ENCODE results near the gene SCIMP. TPM values are rescaled to one million over a fixed set of nuclear protein-coding genes. Genes with fewer than 3 reads are reported as not detected.

The SCIMP gene
- total and polyA plus RNA-seq, 9 of the 15 experiments (the other 6 are each of a cell fraction or from before 2014, with no cell fraction given): 0.01 to 0.11 (median 0.04) TPM; not detected in 6

- Histone ChIP-seq H3K4me2 (ENCODE audit: insufficient read depth, low read length) (no peak overlapping the region), H3K79me2 (ENCODE audit: control insufficient read depth, insufficient read depth, low read length) (no peaks in the 10 kb centered on the region), H3K9me3 (replicated peaks; ENCODE audit: control insufficient read depth, insufficient read depth, low read depth, low read length) (no peaks in the 10 kb centered on the region), H3K4me1 (replicated peaks in 1 of 2; ENCODE audit: control insufficient read depth in 2 of 2, insufficient read depth in 2 of 2, low read length in 2 of 2) (no peaks in the 10 kb centered on the region; a peak in 1 of 5 replicates), H3K4me3 (no peak overlapping the region), H3K27ac (ENCODE audit: extremely low read depth, low read depth, low read length) (no peak overlapping the region), H3K36me3 (ENCODE audit: control insufficient read depth, insufficient read depth, low read length) (no peaks in the 10 kb centered on the region), H3K9me1 (ENCODE audit: control insufficient read depth, insufficient read depth, low read length) (no peaks in the 10 kb centered on the region), H3K27me3 (ENCODE audit: control insufficient read depth in 2 of 2, insufficient read depth in 2 of 2, low read length in 2 of 2) (no peaks in the 10 kb centered on the region; a peak in 1 of 5 replicates), H3K9ac (ENCODE audit: insufficient read depth in 1 of 2, low read depth in 2 of 2, low read length in 2 of 2) (no peak overlapping the region), H4K20me1 (replicated peaks; ENCODE audit: control insufficient read depth, insufficient read depth, low read length) (no peaks in the 10 kb centered on the region), H2AFZ (ENCODE audit: low read depth, low read length) (no peak overlapping the region)
- DNase-seq (ENCODE audit: extremely low read depth in 1 of 4, low spot score in 3 of 4): no peak
- CTCF ChIA-PET (ENCODE audit: low intra/inter-chr PET ratio): interaction anchor here (1.2 kb wide), 1 partner anchor 190 kb away, joined by 9 read pairs; the partner anchor contains the start of gene C1QBP
- no peak for FAIRE-seq
- intact Hi-C loops (cut with micrococcal nuclease) (loop anchor here (1.0 to 5.0 kb wide), 3 partner anchors 58 to 1173 kb away; partner anchors contain the start of gene C1QBP), in situ Hi-C loops (cut with MboI) (loop anchor here (25.0 kb wide), 1 partner anchor 1188 kb away; the partner anchor contains the start of genes AIPL1 and PIMREG)
- ATAC-seq: no peak
- WGBS (ENCODE audit: insufficient coverage, low coverage, missing lambda C conversion rate): 8% methylated on average over 9 of the region's 22 CpGs
- TF ChIP-seq FOXK2 (conservative IDR thresholded peaks at IDR 0.05 in 1 of 2, IDR thresholded peaks at IDR 0.05 in 1 of 2; ENCODE audit: low read depth in 2 of 2): no peak
- no peak for TF ChIP-seq MCM7 (IDR thresholded peaks at IDR 0.05)
- no peak for TF ChIP-seq ZNF41 (CRISPR knock-in tag; conservative IDR thresholded peaks at IDR 0.05)
- no peak for TF ChIP-seq HDAC3 (IDR thresholded peaks at IDR 0.05; ENCODE audit: borderline replicate concordance, partially characterized antibody)
- TF ChIP-seq, protein P1, sequence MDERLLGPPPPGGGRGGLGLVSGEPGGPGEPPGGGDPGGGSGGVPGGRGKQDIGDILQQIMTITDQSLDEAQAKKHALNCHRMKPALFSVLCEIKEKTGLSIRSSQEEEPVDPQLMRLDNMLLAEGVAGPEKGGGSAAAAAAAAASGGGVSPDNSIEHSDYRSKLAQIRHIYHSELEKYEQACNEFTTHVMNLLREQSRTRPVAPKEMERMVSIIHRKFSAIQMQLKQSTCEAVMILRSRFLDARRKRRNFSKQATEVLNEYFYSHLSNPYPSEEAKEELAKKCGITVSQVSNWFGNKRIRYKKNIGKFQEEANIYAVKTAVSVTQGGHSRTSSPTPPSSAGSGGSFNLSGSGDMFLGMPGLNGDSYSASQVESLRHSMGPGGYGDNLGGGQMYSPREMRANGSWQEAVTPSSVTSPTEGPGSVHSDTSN (CRISPR knock-in tag; IDR thresholded peaks at IDR 0.05; ENCODE audit: low read depth): no peak
- TF ChIP-seq, protein P1 (tag; conservative IDR thresholded peaks at IDR 0.05; ENCODE audit: low read depth): no peak
- no peak for TF ChIP-seq RBM39 (optimal IDR thresholded peaks at IDR 0.05; ENCODE audit: low read depth, low read length)
- TF ChIP-seq CCAR2 (IDR thresholded peaks at IDR 0.05; ENCODE audit: low read depth, low read length): no peak
- no peak for TF ChIP-seq ZNF324 (CRISPR knock-in tag; IDR thresholded peaks at IDR 0.05)
- TF ChIP-seq FOS (IDR thresholded peaks at IDR 0.05; ENCODE audit: extremely low read depth, insufficient read length): no peak
- TF ChIP-seq ZNF282 (CRISPR knock-in tag; IDR thresholded peaks at IDR 0.05): no peak
- TF ChIP-seq BRF2 (IDR thresholded peaks at IDR 0.05; ENCODE audit: borderline replicate concordance, insufficient read depth, insufficient read length): no peak
- TF ChIP-seq ILF3 (IDR thresholded peaks at IDR 0.05; ENCODE audit: borderline replicate concordance): no peak
- no peak for TF ChIP-seq ZNF507 (tag; conservative IDR thresholded peaks at IDR 0.05)
- no peak for TF ChIP-seq BHLHE40 (IDR thresholded peaks at IDR 0.05; ENCODE audit: low read length)
- TF ChIP-seq ZNF184 (CRISPR knock-in tag; IDR thresholded peaks at IDR 0.05): no peak
- BruUV-seq (replicated peaks): no TSS peak
- POLR2A ChIA-PET: no interaction called here
Measured at GRCh38 chr17:5248821-5249479, 14.3 kb upstream of the SCIMP start.
